ENCODE results near the gene RAB4A. TPM values are rescaled to one million over a fixed set of nuclear protein-coding genes. Genes with fewer than 3 reads are reported as not detected.

The RAB4A gene
- total and polyA plus RNA-seq, 10 of the 15 experiments (the other 5 are each of a cell fraction or from before 2014, with no cell fraction given) = 4.0 to 35.8 (median 17.7) TPM

GRCh38 chr1:229334269-229334668, 63.4 kb downstream of the RAB4A start:
- Histone ChIP-seq H3K4me1 (ENCODE audit: control insufficient read depth, insufficient read depth, low read length) (no peaks in the 10 kb centered on the region), H3K27me3 (replicated peaks in 1 of 2; ENCODE audit: control insufficient read depth in 2 of 2, insufficient read depth in 2 of 2, low read length in 1 of 2) (no peaks in the 10 kb centered on the region), H2AFZ (ENCODE audit: control insufficient read depth, low read depth, low read length) (no peak overlapping the region), H3K4me2 (ENCODE audit: control insufficient read depth, insufficient read depth) (no peak overlapping the region), H3K9me3 (replicated peaks; ENCODE audit: control insufficient read depth, insufficient read depth, low read length) (no peaks in the 10 kb centered on the region; the same call in 1 of the 3 replicates), H3K27ac (ENCODE audit: control insufficient read depth, insufficient read depth) (no peak overlapping the region), H3K36me3 (ENCODE audit: control insufficient read depth in 2 of 2, insufficient read depth in 2 of 2, low read length in 1 of 2) (no peaks in the 10 kb centered on the region), H4K20me1 (ENCODE audit: control insufficient read depth, insufficient read depth) (no peaks in the 10 kb centered on the region), H3K9ac (ENCODE audit: control insufficient read depth, insufficient read depth, low read length) (no peak overlapping the region), H3K4me3 (no peak overlapping the region), H3K79me2 (ENCODE audit: control insufficient read depth, insufficient read depth, low read length) (peaks cover 5% of the 10 kb centered on the region)
- TF ChIP-seq EP300 (IDR thresholded peaks at IDR 0.05; ENCODE audit: borderline replicate concordance in 1 of 2, control insufficient read depth in 1 of 2, low read depth in 2 of 2, low read length in 2 of 2) (no peak), KDM1A (IDR thresholded peaks at IDR 0.05; ENCODE audit: borderline replicate concordance) (no peak), ZNF217 (IDR thresholded peaks at IDR 0.05) (no peak), KLF5 (IDR thresholded peaks at IDR 0.05; ENCODE audit: partially characterized antibody) (no peak), NFIC (IDR thresholded peaks at IDR 0.05; ENCODE audit: low read depth, low read length) (no peak), HDGF (IDR thresholded peaks at IDR 0.05) (no peak), NR2C2 (IDR thresholded peaks at IDR 0.05; ENCODE audit: borderline replicate concordance, control insufficient read depth, insufficient read length, low read depth) (no peak), DPF2 (IDR thresholded peaks at IDR 0.05) (no peak), TBL1XR1 (IDR thresholded peaks at IDR 0.05; ENCODE audit: low read depth, low read length) (no peak), E4F1 (IDR thresholded peaks at IDR 0.05; ENCODE audit: borderline replicate concordance, partially characterized antibody) (no peak), PAX5 (IDR thresholded peaks at IDR 0.05; ENCODE audit: borderline replicate concordance, low read depth, low read length) (no peak), ZNF592 (IDR thresholded peaks at IDR 0.05) (no peak), CHD4 (IDR thresholded peaks at IDR 0.05) (no peak), ELK1 (IDR thresholded peaks at IDR 0.05; ENCODE audit: low read depth, low read length) (no peak), PAX8 (IDR thresholded peaks at IDR 0.05) (no peak), IRF4 (IDR thresholded peaks at IDR 0.05; ENCODE audit: low read depth, low read length) (no peak), MYC (IDR thresholded peaks at IDR 0.05; ENCODE audit: insufficient read depth, insufficient read length, insufficient replicate concordance, low read length, severe bottlenecking) (no peak)
- in situ Hi-C loops (cut with MboI) (no loop called here), intact Hi-C loops (cut with micrococcal nuclease; ENCODE audit: unreplicated experiment) (no loop called here)
- 54% methylated on average over 2 of the region's 2 CpGs for WGBS (ENCODE audit: insufficient coverage, insufficient replicate concordance, low lambda C conversion rate, missing lambda C conversion rate)
- POLR2A ChIA-PET = no interaction called here
- CTCF ChIA-PET = no interaction called here
- ATAC-seq (no peak), FAIRE-seq (no peak), DNase-seq (ENCODE audit: low read depth, low spot score) (no peak)
- SMC1A ChIA-PET (ENCODE audit: uncharacterized antibody, unreplicated experiment) = no interaction called here
- BruUV-seq (replicated peaks) = no TSS peak
- RAD21 ChIA-PET (ENCODE audit: unreplicated experiment) = no interaction called here
